ENCODE results near the gene TTC21A. TPM values are rescaled to one million over a fixed set of nuclear protein-coding genes. Genes with fewer than 3 reads are reported as not detected.

TTC21A gene
- total and polyA plus RNA-seq, 8 donors, result 3.1 to 31.3 (median 6.1) TPM

- no peak overlapping the region for H3K4me3 ChIP-seq
- no peaks in the 10 kb centered on the region for H3K27me3 ChIP-seq
- H3K27ac ChIP-seq, result no peak overlapping the region
- no peaks in the 10 kb centered on the region for H3K36me3 ChIP-seq
- no peak for ATAC-seq
- 81 to 85% methylated on average over 12 of the region's 12 CpGs for WGBS, 2 donors
- peaks cover 0 to 21% (median 8%) of the 10 kb centered on the region in 3 donors for H3K4me1 ChIP-seq
- no peaks in the 10 kb centered on the region for H3K9me3 ChIP-seq
- no peak for FAIRE-seq
- intact Hi-C loops (cut with DNase I), result loop anchor here in 1 of 3 donors (10.0 kb wide), 1 partner anchor 70 kb away; no protein-coding TSS in a partner anchor
- peak in 1 of 6 donors; percentile 9 for DNase-seq
- TF ChIP-seq, protein P1, sequence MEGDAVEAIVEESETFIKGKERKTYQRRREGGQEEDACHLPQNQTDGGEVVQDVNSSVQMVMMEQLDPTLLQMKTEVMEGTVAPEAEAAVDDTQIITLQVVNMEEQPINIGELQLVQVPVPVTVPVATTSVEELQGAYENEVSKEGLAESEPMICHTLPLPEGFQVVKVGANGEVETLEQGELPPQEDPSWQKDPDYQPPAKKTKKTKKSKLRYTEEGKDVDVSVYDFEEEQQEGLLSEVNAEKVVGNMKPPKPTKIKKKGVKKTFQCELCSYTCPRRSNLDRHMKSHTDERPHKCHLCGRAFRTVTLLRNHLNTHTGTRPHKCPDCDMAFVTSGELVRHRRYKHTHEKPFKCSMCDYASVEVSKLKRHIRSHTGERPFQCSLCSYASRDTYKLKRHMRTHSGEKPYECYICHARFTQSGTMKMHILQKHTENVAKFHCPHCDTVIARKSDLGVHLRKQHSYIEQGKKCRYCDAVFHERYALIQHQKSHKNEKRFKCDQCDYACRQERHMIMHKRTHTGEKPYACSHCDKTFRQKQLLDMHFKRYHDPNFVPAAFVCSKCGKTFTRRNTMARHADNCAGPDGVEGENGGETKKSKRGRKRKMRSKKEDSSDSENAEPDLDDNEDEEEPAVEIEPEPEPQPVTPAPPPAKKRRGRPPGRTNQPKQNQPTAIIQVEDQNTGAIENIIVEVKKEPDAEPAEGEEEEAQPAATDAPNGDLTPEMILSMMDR (IDR thresholded peaks at IDR 0.05), result no peak
These were observed 76.8 kb downstream of the TTC21A start for GRCh38 chr3:39184081-39184967.

GRCh38 chr3:39184968-39185285, 77.4 kb downstream of the TTC21A start:
- whole genome bisulfite sequencing, 2 donors, result 89 to 94% methylated on average over 4 of the region's 4 CpGs
- no peak for FAIRE-seq
- H3K36me3 ChIP-seq, result no peaks in the 10 kb centered on the region
- no peak overlapping the region for H3K4me3 ChIP-seq
- TF ChIP-seq, protein P1 (IDR thresholded peaks at IDR 0.05), result no peak
- peaks cover 0 to 15% (median 5%) of the 10 kb centered on the region in 3 donors for H3K4me1 ChIP-seq
- H3K27me3 ChIP-seq, result no peaks in the 10 kb centered on the region
- no peak for ATAC-seq
- no peak overlapping the region for H3K27ac ChIP-seq
- H3K9me3 ChIP-seq, result no peaks in the 10 kb centered on the region
- no peak for DNase-seq
- intact Hi-C loops (cut with DNase I), result loop anchor here in 2 of 3 donors (5.0 to 10.0 kb wide), 2 partner anchors 70 to 107 kb away; no protein-coding TSS in a partner anchor

DNA sequence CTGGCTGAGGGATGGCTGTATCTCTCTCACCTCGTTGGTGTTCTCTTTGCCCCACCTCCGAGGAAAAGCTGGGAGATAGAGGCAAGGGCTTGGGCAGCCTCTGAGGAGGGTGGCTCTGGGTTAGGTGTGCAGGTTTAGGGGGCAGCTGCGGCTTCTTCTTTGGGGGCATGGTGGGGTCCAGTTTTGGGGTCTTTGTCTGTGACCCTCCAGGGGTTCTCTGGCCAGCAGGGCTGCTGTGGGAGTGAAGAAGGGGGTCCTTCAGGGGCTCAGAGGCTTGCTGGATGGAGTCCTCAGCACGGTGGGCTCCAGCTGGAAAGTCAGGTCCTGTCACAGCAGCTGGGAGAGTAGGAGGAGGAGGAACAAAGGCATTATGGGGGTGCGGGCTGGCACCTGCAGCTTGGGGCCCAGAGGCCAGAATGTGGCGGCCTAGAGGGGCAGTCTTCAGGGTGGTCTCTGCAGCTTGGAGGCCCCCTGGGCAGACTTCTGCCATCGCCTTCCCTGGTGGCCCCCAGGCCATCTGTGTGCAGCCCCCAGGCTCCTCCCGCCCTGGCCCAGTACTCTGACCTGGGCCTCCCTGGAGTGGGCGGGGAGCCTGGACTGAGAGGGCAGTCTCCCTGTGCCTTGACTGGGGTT, 78.0 kb downstream of the TTC21A start:
- H3K36me3 ChIP-seq, result no peaks in the 10 kb centered on the region
- no peaks in the 10 kb centered on the region for H3K9me3 ChIP-seq
- H3K27me3 ChIP-seq, result no peaks in the 10 kb centered on the region
- FAIRE-seq, result no peak
- WGBS, 2 donors, result 87 to 91% methylated on average over 9 of the region's 9 CpGs
- ATAC-seq, result no peak
- TF ChIP-seq, protein P1 (IDR thresholded peaks at IDR 0.05), result no peak
- DNase-seq, result no peak
- intact Hi-C loops (cut with DNase I), result loop anchor here in 2 of 3 donors (5.0 to 10.0 kb wide), 2 partner anchors 71 to 107 kb away; no protein-coding TSS in a partner anchor
- H3K4me3 ChIP-seq, result no peak overlapping the region
- peaks cover 0 to 13% (median under 1%) of the 10 kb centered on the region in 3 donors for H3K4me1 ChIP-seq
- no peak overlapping the region for H3K27ac ChIP-seq

DNA sequence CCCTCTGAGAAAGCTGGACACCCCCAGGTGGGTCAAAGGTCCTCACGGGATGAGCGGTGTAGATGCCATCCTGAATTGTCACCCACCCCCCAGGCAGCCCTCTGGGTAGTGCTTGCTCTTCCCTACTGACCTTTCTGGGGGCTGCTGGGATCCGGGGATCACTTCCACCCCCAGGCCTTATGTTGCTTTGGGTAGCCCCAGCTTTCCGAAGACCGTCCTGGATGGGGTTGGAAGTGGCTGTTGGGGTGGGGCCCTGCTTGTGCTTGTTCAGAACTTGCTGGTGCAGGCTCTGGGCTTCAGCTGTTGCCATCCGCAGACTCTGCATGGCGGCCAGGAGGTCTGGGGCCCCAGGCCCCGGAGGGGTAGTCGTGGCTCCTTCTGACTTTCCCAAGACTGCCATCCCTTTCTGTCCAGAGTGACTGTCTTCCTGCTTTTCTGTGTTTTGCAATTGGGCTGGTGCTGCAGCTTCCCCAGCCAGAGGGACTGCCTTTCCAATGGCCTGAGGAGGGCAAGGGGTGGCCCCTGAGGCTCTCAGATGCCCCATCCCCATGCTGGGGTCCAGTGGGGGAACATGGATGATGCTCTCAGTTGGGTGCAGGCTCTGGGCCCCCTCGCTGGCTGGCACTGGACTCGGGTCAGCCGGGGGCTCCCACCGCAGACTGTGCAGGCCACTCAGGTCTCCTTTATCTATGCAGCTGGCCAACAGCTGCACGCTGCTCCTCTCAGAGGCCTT, 78.6 kb downstream of the TTC21A start:
- intact Hi-C loops (cut with DNase I), result loop anchor here in 2 of 3 donors (5.0 to 10.0 kb wide), 2 partner anchors 71 to 106 kb away; no protein-coding TSS in a partner anchor
- no peak overlapping the region for H3K27ac ChIP-seq
- TF ChIP-seq, protein P1 (IDR thresholded peaks at IDR 0.05), result no peak
- peaks cover 0 to 12% (median 0%) of the 10 kb centered on the region in 3 donors for H3K4me1 ChIP-seq
- DNase-seq (peak in 1 of 6 donors; percentile 9), ATAC-seq (no peak), FAIRE-seq (no peak)
- no peaks in the 10 kb centered on the region for H3K36me3 ChIP-seq
- 89 to 97% methylated on average over 14 of the region's 14 CpGs for WGBS, 2 donors
- no peaks in the 10 kb centered on the region for H3K27me3 ChIP-seq
- H3K4me3 ChIP-seq, result no peak overlapping the region
- H3K9me3 ChIP-seq, result no peaks in the 10 kb centered on the region
